Neural cell (in vitro differentiated cells): ENCODE measurements around the gene MPLKIP. TPM values are rescaled to one million over a fixed set of nuclear protein-coding genes. Genes with fewer than 3 reads are reported as not detected.
"Not testable (repeated sequence)": the region's sequence is repeated elsewhere in the genome, so short reads cannot be mapped to it uniquely, and the experiment has no call there.

Experiments used
- H2AFZ ChIP-seq: fragments of 200-600, 300-800 bp; sonication (generic), shearing (Covaris generic); 2 replicates; pipeline ENCODE4 v1.6.0; 2014; ENCODE audit warnings: low read depth, mild to moderate bottlenecking, antibody characterized with exemption, low read length, moderate library complexity
- H3F3A ChIP-seq: fragments of 200-600 bp; shearing (Covaris generic); 2 replicates; pipeline ENCODE4 v1.6.1; 2016; ENCODE audit warnings: mild to moderate bottlenecking, moderate library complexity, mixed read lengths, antibody characterized with exemption, low read length; ENCODE audit not compliant: insufficient read depth, poor library complexity, severe bottlenecking
- H3K27ac ChIP-seq: fragments of 200-600, 300-800 bp; sonication (generic), shearing (Covaris generic); 2 replicates; pipeline ENCODE4 v1.5.1; 2014; ENCODE audit warnings: mild to moderate bottlenecking, low read length, moderate library complexity
- H3K27me3 ChIP-seq: fragments of 300-800, 200-600 bp; sonication (generic), shearing (Covaris generic); 2 replicates; pipeline ENCODE4 v1.6.0; 2014; ENCODE audit warnings: mild to moderate bottlenecking, low read depth, low read length, moderate library complexity; ENCODE audit not compliant: insufficient read depth
- H3K36me3 ChIP-seq: fragments of 300-800, 200-600 bp; sonication (generic), shearing (Covaris generic); 2 replicates; pipeline ENCODE4 v1.5.1; 2014; ENCODE audit warnings: mild to moderate bottlenecking, antibody characterized with exemption, low read length, moderate library complexity; ENCODE audit not compliant: insufficient read depth
- H3K4me2 ChIP-seq: fragments of 300-800, 200-600 bp; sonication (generic), shearing (Covaris generic); 2 replicates; pipeline ENCODE4 v1.6.0; 2014; ENCODE audit warnings: mild to moderate bottlenecking, low read length
- H3K4me3 ChIP-seq: fragments of 300-800, 200-600 bp; sonication (generic), shearing (Covaris generic); 2 replicates; pipeline ENCODE4 v1.5.1; 2014; ENCODE audit warnings: mild to moderate bottlenecking, low read length, moderate library complexity
- H3K79me2 ChIP-seq: fragments of 200-600 bp; shearing (Covaris generic); replicated peaks from 2 replicates; pipeline ENCODE4 v1.6.0; 2014; ENCODE audit warnings: mild to moderate bottlenecking, low read length, moderate library complexity; ENCODE audit not compliant: insufficient read depth
- H3K9ac ChIP-seq: fragments of 300-800, 200-600 bp; sonication (generic), shearing (Covaris generic); 2 replicates; pipeline ENCODE4 v1.6.1; 2016; ENCODE audit warnings: mild to moderate bottlenecking, low read length, mixed read lengths
- H3K9me2 ChIP-seq: fragments of 200-600 bp; shearing (Covaris generic); 2 replicates; pipeline ENCODE4 v1.6.1; 2016; ENCODE audit warnings: mild to moderate bottlenecking, low read length, mixed read lengths; ENCODE audit not compliant: insufficient read depth
- H3K9me3 ChIP-seq: fragments of 200-600, 300-800 bp; sonication (generic), shearing (Covaris generic); 2 replicates; pipeline ENCODE4 v1.6.1; 2016; ENCODE audit warnings: mild to moderate bottlenecking, mixed run types, low read length, moderate library complexity, mixed read lengths
- H4K20me1 ChIP-seq: fragments of 200-600 bp; shearing (Covaris generic); 2 replicates; pipeline ENCODE4 v1.6.1; 2016; ENCODE audit warnings: mild to moderate bottlenecking, mixed run types; ENCODE audit not compliant: insufficient read depth
- CTCF ChIP-seq: fragments of 450-650 bp; IDR thresholded peaks from 2 replicates; pipeline ENCODE4 v1.5.1; 2014; ENCODE audit warnings: antibody characterized with exemption, mild to moderate bottlenecking, moderate library complexity; ENCODE audit not compliant: poor library complexity, severe bottlenecking
- EP300 ChIP-seq: fragments of 450-650 bp; conservative IDR thresholded peaks from 2 replicates; pipeline ENCODE4 v1.6.1; 2014; ENCODE audit warnings: antibody characterized with exemption, mild to moderate bottlenecking, moderate library complexity; ENCODE audit not compliant: poor library complexity, severe bottlenecking
- EZH2 ChIP-seq: fragments of 200-600, 300-800 bp; shearing (Covaris generic), sonication (generic); IDR thresholded peaks from 2 replicates; pipeline ENCODE4 v1.6.1; 2014; ENCODE audit warnings: antibody characterized with exemption, low read length, borderline replicate concordance, mild to moderate bottlenecking; ENCODE audit not compliant: insufficient read depth, poor library complexity, severe bottlenecking
- MXI1 ChIP-seq: fragments of 450-650 bp; conservative IDR thresholded peaks from 2 replicates; pipeline ENCODE4 v1.6.1; 2014; ENCODE audit warnings: antibody characterized with exemption, mild to moderate bottlenecking; ENCODE audit not compliant: poor library complexity, severe bottlenecking
- POLR2AphosphoS5 ChIP-seq: IDR thresholded peaks from 2 replicates; pipeline ENCODE4 v1.6.1; 2012
- RAD21 ChIP-seq: fragments of 450-650 bp; conservative IDR thresholded peaks from 2 replicates; pipeline ENCODE4 v1.6.1; 2014; ENCODE audit warnings: antibody characterized with exemption, mild to moderate bottlenecking, moderate library complexity
- REST ChIP-seq: IDR thresholded peaks from 2 replicates; pipeline ENCODE4 v1.6.1; 2012; ENCODE audit warnings: borderline replicate concordance
- SMC3 ChIP-seq: fragments of 450-650 bp; conservative IDR thresholded peaks from 2 replicates; pipeline ENCODE4 v1.6.1; 2014; ENCODE audit warnings: antibody characterized with exemption, mild to moderate bottlenecking, moderate library complexity; ENCODE audit not compliant: poor library complexity
- TAF1 ChIP-seq: IDR thresholded peaks from 2 replicates; pipeline ENCODE4 v1.6.1; 2012; ENCODE audit warnings: low read depth
- polyA plus RNA-seq: library from polyadenylated mRNA; depleted of rRNA; stranded (reverse); fragments of >200 nt; gene quantifications from 2 replicates; pipeline ENCODE4 v1.2.3, GENCODE V29; 2014

MPLKIP gene
- polyA plus RNA-seq, 1 donor from 2014 or later: 54.6 TPM

DNA sequence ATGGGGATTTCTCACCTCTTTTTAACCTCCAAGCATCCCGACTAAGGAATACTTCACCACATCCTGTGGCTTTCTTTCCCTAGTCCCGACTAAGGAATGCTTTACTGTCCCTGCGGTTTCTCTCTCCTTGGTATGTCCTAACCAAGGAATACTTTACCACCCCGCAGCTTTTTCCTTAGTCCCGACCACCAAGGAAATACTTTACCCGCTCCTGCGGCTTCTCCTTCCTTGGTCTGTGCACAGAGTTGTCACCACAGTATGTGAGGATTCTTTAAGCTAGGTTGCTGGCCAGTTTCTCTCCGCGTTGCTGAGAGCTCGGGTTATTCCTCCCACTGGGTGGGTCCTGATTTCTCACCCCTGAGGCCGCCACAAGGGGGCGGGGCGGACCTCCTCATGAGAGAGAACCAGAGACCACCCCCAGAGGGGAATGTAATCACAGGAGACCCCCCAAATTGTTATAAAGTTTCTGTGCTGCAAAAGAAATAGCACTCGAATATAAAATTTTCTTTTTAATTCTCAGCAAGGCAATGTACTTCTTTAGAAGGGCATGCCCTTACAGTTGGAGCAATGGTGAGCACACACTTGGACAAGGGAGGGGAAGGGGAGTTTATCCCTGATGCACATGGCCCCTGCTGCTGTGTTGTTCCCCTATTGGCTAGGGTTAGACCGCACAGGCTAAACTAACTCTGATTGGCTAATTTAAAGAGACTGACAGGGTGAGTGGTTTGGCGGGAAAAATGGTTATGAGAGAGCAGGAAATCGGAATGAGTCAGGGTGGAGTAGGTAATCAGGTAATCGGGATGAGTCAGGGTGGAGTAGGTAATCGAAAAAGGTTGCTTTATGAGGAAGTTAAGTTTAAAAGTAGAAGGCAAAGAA is 13.2 kb upstream of the MPLKIP start:
- Histone ChIP-seq H2AFZ (no peak overlapping the region), H3K9ac (no peak overlapping the region), H3K9me3 (no peaks in the 10 kb centered on the region), H4K20me1 (no peaks in the 10 kb centered on the region), H3K4me2 (no peak overlapping the region), H3K27ac (no peak overlapping the region), H3K9me2 (no peaks in the 10 kb centered on the region), H3K27me3 (no peaks in the 10 kb centered on the region), H3K4me3 (no peak overlapping the region), H3K79me2 (no peaks in the 10 kb centered on the region), H3K36me3 (no peaks in the 10 kb centered on the region), H3F3A (no peaks in the 10 kb centered on the region)
- no peak for TF ChIP-seq CTCF
- TF ChIP-seq RAD21: no peak
- TF ChIP-seq TAF1: no peak
- TF ChIP-seq MXI1: no peak
- no peak for TF ChIP-seq POLR2AphosphoS5
- no peak for TF ChIP-seq SMC3
- TF ChIP-seq REST: no peak
- TF ChIP-seq EZH2: no peak
- no peak for TF ChIP-seq EP300

DNA sequence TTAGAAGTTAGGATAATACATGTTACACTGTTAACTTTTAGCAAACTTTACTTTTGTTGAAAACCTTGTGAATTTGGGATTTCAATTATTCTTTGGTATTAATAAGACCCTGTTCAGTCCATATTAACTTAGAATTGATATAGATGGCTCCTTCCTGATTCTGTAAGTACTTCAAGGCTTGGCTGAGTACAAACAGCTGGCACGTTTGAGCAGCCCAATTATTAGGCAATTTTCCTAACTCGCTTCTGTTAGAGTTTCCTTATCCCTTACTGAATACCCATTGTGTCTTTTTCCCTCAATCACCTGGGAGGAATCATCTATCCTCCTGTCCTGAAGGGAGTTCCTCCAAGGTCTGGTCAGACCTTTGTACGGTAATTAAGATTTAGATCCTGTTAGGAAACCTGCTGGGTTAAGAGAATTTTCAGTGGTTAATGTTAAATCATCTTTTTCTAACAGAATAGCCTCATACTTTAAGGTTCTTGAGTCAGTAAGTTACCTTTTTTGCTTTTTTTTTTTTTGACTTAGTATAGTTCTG is 11.2 kb upstream of the MPLKIP start:
- H3F3A ChIP-seq, H2AFZ ChIP-seq, H3K27me3 ChIP-seq, H3K9me2 ChIP-seq, H3K27ac ChIP-seq, H3K4me2 ChIP-seq, H3K4me3 ChIP-seq, H3K79me2 ChIP-seq, H3K36me3 ChIP-seq, H3K9me3 ChIP-seq, H4K20me1 ChIP-seq, H3K9ac ChIP-seq: not testable (repeated sequence)

- H4K20me1 ChIP-seq, H3K79me2 ChIP-seq, H3K9me3 ChIP-seq, H3F3A ChIP-seq, H3K9ac ChIP-seq, H2AFZ ChIP-seq, H3K27me3 ChIP-seq, H3K27ac ChIP-seq, H3K36me3 ChIP-seq, H3K4me2 ChIP-seq, H3K4me3 ChIP-seq, H3K9me2 ChIP-seq: not testable (repeated sequence)
Measured at GRCh38 chr7:40141916-40142315, 7.5 kb upstream of the MPLKIP start.

DNA sequence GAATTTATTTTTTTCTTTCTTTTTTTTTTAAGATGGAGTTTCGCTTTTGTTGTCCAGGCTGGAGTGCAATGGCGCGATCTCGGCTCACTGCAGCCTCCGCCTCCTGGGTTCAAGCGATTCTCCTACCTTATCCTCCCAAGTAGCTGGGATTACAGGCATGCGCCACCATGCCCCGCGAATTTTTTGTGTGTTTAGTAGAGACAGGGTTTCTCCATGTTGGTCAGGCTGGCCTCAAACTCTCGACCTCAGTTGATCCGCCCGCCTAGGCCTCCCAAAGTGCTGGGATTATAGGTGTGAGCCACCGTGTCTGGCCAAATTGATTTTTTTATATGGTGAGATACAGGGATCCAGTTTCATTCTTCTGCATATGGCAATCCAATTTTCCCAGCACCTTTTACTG is 5.5 kb upstream of the MPLKIP start:
- not testable (repeated sequence) for H4K20me1 ChIP-seq, H3K27ac ChIP-seq, H3K9me2 ChIP-seq, H3K9ac ChIP-seq, H3F3A ChIP-seq, H3K36me3 ChIP-seq, H3K9me3 ChIP-seq, H2AFZ ChIP-seq, H3K4me3 ChIP-seq, H3K4me2 ChIP-seq, H3K27me3 ChIP-seq, H3K79me2 ChIP-seq
